Keratinocyte (primary cell): ENCODE measurements around the gene CA12.

Experiments used
- CTCF ChIP-seq, 3 experiments: IDR thresholded peaks in 1 of 3; conservative IDR thresholded peaks in 1 of 3; optimal IDR thresholded peaks in 1 of 3; 2 replicates in 2 of 3; 3 replicates in 1 of 3; pipeline versions ENCODE3 to v1.5.1; 2011; ENCODE audit warnings: low read length in 3 of 3, mild to moderate bottlenecking in 3 of 3, moderate library complexity in 2 of 3, control low read depth in 1 of 3, inconsistent platforms in 1 of 3; ENCODE audit not compliant: insufficient read depth in 2 of 3; ENCODE audit errors: extremely low read depth in 1 of 3
- EZH2 ChIP-seq: IDR thresholded peaks from one replicate; pipeline ENCODE4 v1.6.1; 2012; ENCODE audit warnings: inconsistent platforms, mild to moderate bottlenecking, low read length, moderate library complexity

- no peak for TF ChIP-seq CTCF (optimal IDR thresholded peaks at IDR 0.05 in 1 of 3, IDR thresholded peaks at IDR 0.05 in 1 of 3, conservative IDR thresholded peaks at IDR 0.05 in 1 of 3; ENCODE audit: extremely low read depth in 1 of 3, insufficient read depth in 2 of 3, low read length in 3 of 3)
- no peak for TF ChIP-seq EZH2
These were observed 10.2 kb downstream of the CA12 start for GRCh38 chr15:63371297-63371918.
